GM12891 (cell line): ENCODE results near the gene CWF19L1.

ENCODE experiments used
- PAX5 ChIP-seq: IDR thresholded peaks from 2 replicates; pipeline ENCODE4 v1.6.1; 2011; ENCODE audit warnings: low read length, moderate library complexity, mild to moderate bottlenecking; ENCODE audit not compliant: insufficient read depth, severe bottlenecking
- POLR2A ChIP-seq: IDR thresholded peaks from 2 replicates; pipeline ENCODE4 v1.6.1; 2011; ENCODE audit warnings: low read depth, low read length, control low read depth
- POLR2AphosphoS5 ChIP-seq: IDR thresholded peaks from 2 replicates; pipeline ENCODE4 v1.6.1; 2011; ENCODE audit warnings: low read depth, low read length, control low read depth
- SPI1 ChIP-seq: IDR thresholded peaks from 2 replicates; pipeline ENCODE4 v1.6.1; 2011; ENCODE audit warnings: low read depth, low read length, control low read depth
- TAF1 ChIP-seq: IDR thresholded peaks from 2 replicates; pipeline ENCODE4 v1.6.1; 2011; ENCODE audit warnings: low read depth, low read length, control low read depth

- TF ChIP-seq POLR2A: no peak
- TF ChIP-seq TAF1: no peak
- TF ChIP-seq SPI1: no peak
- TF ChIP-seq POLR2AphosphoS5: no peak
- TF ChIP-seq PAX5: no peak
Measured at GRCh38 chr10:100204370-100204769, 63.1 kb downstream of the CWF19L1 start.
